Thymus (tissue), 11 donors: Measurements from ENCODE around the gene THAP12. TPM values are rescaled to one million over a fixed set of nuclear protein-coding genes. Genes with fewer than 3 reads are reported as not detected.
"Not testable (repeated sequence)": the region's sequence is repeated elsewhere in the genome, so short reads cannot be mapped to it uniquely, and the experiment has no call there.

Source experiments
- DNase-seq, 9 donors: peaks; one replicate each; pipeline ENCODE4 v3.0.0-alpha.2; 2013; ENCODE audit warnings: low spot score in 9 of 9, low read depth in 6 of 9, missing footprints in 1 of 9
- H3K27ac ChIP-seq, 2 donors: one replicate each; pipeline ENCODE4 v1.5.1; 2013; ENCODE audit warnings: control low read depth in 1 of 2, low read depth in 1 of 2, low read length in 1 of 2, mild to moderate bottlenecking in 1 of 2, moderate library complexity in 1 of 2
- H3K27me3 ChIP-seq, 2 donors: one replicate each; pipeline ENCODE4 v1.5.1; 2013; ENCODE audit warnings: low read length in 1 of 2; ENCODE audit not compliant: control insufficient read depth in 2 of 2, insufficient read depth in 1 of 2
- H3K36me3 ChIP-seq, 2 donors: one replicate each; pipeline ENCODE4 v1.5.1; 2013; ENCODE audit warnings: low read length in 1 of 2, mild to moderate bottlenecking in 1 of 2, moderate library complexity in 1 of 2; ENCODE audit not compliant: control insufficient read depth in 2 of 2, insufficient read depth in 2 of 2
- H3K4me1 ChIP-seq, 2 donors: one replicate each; pipeline ENCODE4 v1.5.1; 2013; ENCODE audit warnings: low read length in 2 of 2; ENCODE audit not compliant: control insufficient read depth in 2 of 2, insufficient read depth in 2 of 2
- H3K4me3 ChIP-seq, 2 donors: one replicate each; pipeline ENCODE4 v1.5.1; 2013; ENCODE audit warnings: low read length in 2 of 2, control low read depth in 1 of 2, mild to moderate bottlenecking in 1 of 2
- H3K9me3 ChIP-seq, 2 donors: one replicate each; pipeline ENCODE4 v1.5.1; 2013; ENCODE audit warnings: low read length in 1 of 2, mild to moderate bottlenecking in 1 of 2; ENCODE audit not compliant: control insufficient read depth in 2 of 2, insufficient read depth in 1 of 2
- WGBS: extraction: QIAGEN DNeasy Blood & Tissue Kit; methylation state at CpG from one replicate; pipeline ENCODE4 v1.1.7; 2013; 5-methylcytosine and 5-hydroxymethylcytosine counted together
- polyA plus RNA-seq: library from polyadenylated mRNA; stranded (reverse); fragments of 200-250 nt; gene quantifications from one replicate; pipeline ENCODE4 v1.2.3, GENCODE V29; 2013
- total RNA-seq: library from RNA; stranded (reverse); fragments of 120-200 nt; gene quantifications from one replicate; pipeline ENCODE4 v1.2.4, GENCODE V29; 2013
- donor health status: healthy.

The THAP12 gene
- total and polyA plus RNA-seq, 2 donors, result 50.7 to 69.8 TPM

- H3K9me3 ChIP-seq, result no peaks in the 10 kb centered on the region
- WGBS, result 62% methylated on average over 7 of the region's 7 CpGs
These were observed 27.4 kb upstream of the THAP12 start for GRCh38 chr11:76408171-76408965.

GRCh38 chr11:76406359-76406758 lies 25.4 kb upstream of the THAP12 start:
- Histone ChIP-seq H3K27me3 (no peaks in the 10 kb centered on the region), H3K9me3 (no peaks in the 10 kb centered on the region), H3K36me3 (no peaks in the 10 kb centered on the region), H3K27ac (no peak overlapping the region), H3K4me1 (peaks cover 0 to 4% of the 10 kb centered on the region in 2 donors), H3K4me3 (no peak overlapping the region)
- WGBS, result 98% methylated on average over 4 of the region's 4 CpGs
- no peak for DNase-seq

More at GRCh38 chr11:76408171-76408965, 27.4 kb upstream of the THAP12 start:
- Histone ChIP-seq H3K36me3 (no peaks in the 10 kb centered on the region), H3K27me3 (no peaks in the 10 kb centered on the region), H3K4me1 (peaks cover 0 to 4% of the 10 kb centered on the region in 2 donors), H3K4me3 (no peak overlapping the region), H3K27ac (no peak overlapping the region)
- DNase-seq, result peak in 1 of 9 donors; percentile 8

DNA sequence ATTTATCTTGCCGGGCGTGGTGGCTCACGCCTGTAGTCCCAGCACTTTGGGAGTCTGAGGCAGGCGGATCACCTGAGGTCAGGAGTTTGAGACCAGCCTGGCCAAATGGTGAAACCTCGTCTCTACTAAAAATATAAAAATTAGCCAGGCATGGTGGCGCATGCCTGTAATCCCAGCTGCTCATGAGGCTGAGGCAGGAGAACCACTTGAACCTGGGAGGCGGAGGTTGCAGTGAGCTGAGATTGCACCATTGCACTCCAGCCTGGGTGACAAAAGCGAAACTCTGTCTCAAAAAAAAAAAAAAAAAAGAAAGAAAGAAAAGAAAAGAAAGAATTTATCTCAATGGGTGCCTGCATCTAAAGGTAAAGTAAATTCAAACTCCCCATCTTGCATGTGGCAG lies 20.6 kb upstream of the THAP12 start:
- H3K4me1 ChIP-seq, H3K36me3 ChIP-seq, H3K4me3 ChIP-seq, H3K9me3 ChIP-seq, H3K27ac ChIP-seq, H3K27me3 ChIP-seq, DNase-seq: not testable (repeated sequence)
- WGBS, result 96% methylated on average over 8 of the region's 8 CpGs

DNA sequence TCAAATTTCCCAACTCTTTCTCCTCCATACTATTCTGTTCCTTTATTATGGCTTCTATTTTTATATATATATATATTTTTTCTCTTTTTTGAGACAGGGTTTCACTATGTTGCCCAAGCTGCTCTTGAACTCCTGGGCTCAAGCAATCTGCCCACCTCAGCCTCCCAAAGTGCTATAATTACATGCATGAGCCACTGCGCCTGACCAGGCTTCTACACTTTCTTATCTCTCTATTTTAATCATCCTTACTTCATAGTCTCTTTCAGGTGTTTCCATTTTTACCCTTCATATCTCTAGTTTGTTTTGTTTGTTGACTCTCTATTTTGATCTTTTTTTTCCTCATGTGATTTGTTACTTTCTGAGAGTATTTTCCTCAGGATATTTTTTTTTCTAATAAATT lies 20.0 kb upstream of the THAP12 start:
- DNase-seq, result no peak
- H3K36me3 ChIP-seq, result no peaks in the 10 kb centered on the region
- no peaks in the 10 kb centered on the region for H3K27me3 ChIP-seq
- H3K4me1 ChIP-seq, result no peaks in the 10 kb centered on the region
- H3K4me3 ChIP-seq, result no peak overlapping the region
- WGBS, result 98% methylated on average over 1 of the region's 1 CpG
- H3K27ac ChIP-seq, result no peak overlapping the region
- no peaks in the 10 kb centered on the region for H3K9me3 ChIP-seq

GRCh38 chr11:76397383-76397782 lies 16.5 kb upstream of the THAP12 start:
- Histone ChIP-seq H3K4me1 (no peaks in the 10 kb centered on the region), H3K27me3 (no peaks in the 10 kb centered on the region), H3K27ac (no peak overlapping the region), H3K36me3 (no peaks in the 10 kb centered on the region), H3K4me3 (no peak overlapping the region), H3K9me3 (no peaks in the 10 kb centered on the region)
- WGBS, result 96% methylated on average over 3 of the region's 3 CpGs
- DNase-seq, result no peak

GRCh38 chr11:76395296-76395695 lies 14.4 kb upstream of the THAP12 start:
- H3K4me3 ChIP-seq, result no peak overlapping the region
- WGBS, result 100% methylated on average over 1 of the region's 1 CpG
- no peak for DNase-seq
- no peak overlapping the region for H3K27ac ChIP-seq
- no peaks in the 10 kb centered on the region for H3K4me1 ChIP-seq
- no peaks in the 10 kb centered on the region for H3K9me3 ChIP-seq
- no peaks in the 10 kb centered on the region for H3K27me3 ChIP-seq
- no peaks in the 10 kb centered on the region for H3K36me3 ChIP-seq

GRCh38 chr11:76394411-76394810 lies 13.5 kb upstream of the THAP12 start:
- no peak for DNase-seq
- Histone ChIP-seq H3K9me3 (no peaks in the 10 kb centered on the region), H3K27me3 (no peaks in the 10 kb centered on the region), H3K36me3 (no peaks in the 10 kb centered on the region), H3K27ac (no peak overlapping the region), H3K4me3 (no peak overlapping the region), H3K4me1 (no peaks in the 10 kb centered on the region)

GRCh38 chr11:76392870-76393269 lies 11.9 kb upstream of the THAP12 start:
- no peaks in the 10 kb centered on the region for H3K4me1 ChIP-seq
- DNase-seq, result no peak
- no peaks in the 10 kb centered on the region for H3K36me3 ChIP-seq
- H3K9me3 ChIP-seq, result no peaks in the 10 kb centered on the region
- H3K27me3 ChIP-seq, result no peaks in the 10 kb centered on the region
- H3K4me3 ChIP-seq, result no peak overlapping the region
- WGBS, result 87% methylated on average over 1 of the region's 1 CpG
- no peak overlapping the region for H3K27ac ChIP-seq

- Histone ChIP-seq H3K4me3 (no peak overlapping the region), H3K4me1 (no peaks in the 10 kb centered on the region), H3K36me3 (no peaks in the 10 kb centered on the region), H3K27me3 (no peaks in the 10 kb centered on the region), H3K27ac (no peak overlapping the region), H3K9me3 (no peaks in the 10 kb centered on the region)
- no peak for DNase-seq
- WGBS, result 95% methylated on average over 7 of the region's 7 CpGs
These were observed 11.0 kb upstream of the THAP12 start for GRCh38 chr11:76391811-76392475.
